Pulmonary artery endothelial cell (primary cell): Measurements from ENCODE around the gene NAT16. TPM values are rescaled to one million over a fixed set of nuclear protein-coding genes. Genes with fewer than 3 reads are reported as not detected.
"Not testable (repeated sequence)": the region's sequence is repeated elsewhere in the genome, so short reads cannot be mapped to it uniquely, and the experiment has no call there.

ENCODE experiments used
- DNase-seq: peaks from one replicate; pipeline ENCODE4 v3.0.0-alpha.2; 2011; ENCODE audit warnings: low read depth, low spot score
- total RNA-seq: library from RNA; depleted of rRNA; stranded (reverse); fragments of >200 nt; gene quantifications from 2 replicates; pipeline ENCODE4 v1.2.3, GENCODE V29; 2014

The NAT16 gene
- total RNA-seq, 1 donor from 2014 or later: not detected

- no peak for DNase-seq
Measured at GRCh38 chr7:101202603-101202918, 22.5 kb upstream of the NAT16 start.

GRCh38 chr7:101201695-101202602 lies 21.9 kb upstream of the NAT16 start:
- no peak for DNase-seq

GRCh38 chr7:101200862-101201599 lies 20.9 kb upstream of the NAT16 start, which contains the start of gene MOGAT3:
Gene MOGAT3, minus strand, starts transcription at chr7:101201036. Its CDS starts 182 bp downstream, at chr7:101200854.
- DNase-seq: no peak

GRCh38 chr7:101200504-101200861 lies 20.4 kb upstream of the NAT16 start:
- no peak for DNase-seq

- not testable (repeated sequence) for DNase-seq
Measured at GRCh38 chr7:101199522-101199921, 19.4 kb upstream of the NAT16 start.

- no peak for DNase-seq
Measured at GRCh38 chr7:101198476-101198875, 18.4 kb upstream of the NAT16 start.

- no peak for DNase-seq
Measured at GRCh38 chr7:101197991-101198390, 17.9 kb upstream of the NAT16 start.

- no peak for DNase-seq
Measured at GRCh38 chr7:101195884-101196283, 15.8 kb upstream of the NAT16 start.

- DNase-seq: no peak
Measured at GRCh38 chr7:101189109-101189508, 9.0 kb upstream of the NAT16 start.

- DNase-seq: no peak
Measured at GRCh38 chr7:101186844-101187428, 6.8 kb upstream of the NAT16 start.

- DNase-seq: no peak
Measured at GRCh38 chr7:101186194-101186593, 6.1 kb upstream of the NAT16 start.

GRCh38 chr7:101185258-101185839 lies 5.3 kb upstream of the NAT16 start:
- no peak for DNase-seq

GRCh38 chr7:101179713-101180112 lies 380 bp downstream of the NAT16 start:
- no peak for DNase-seq

GRCh38 chr7:101179117-101179516 lies 976 bp downstream of the NAT16 start:
- no peak for DNase-seq

GRCh38 chr7:101177644-101178043 lies 2.4 kb downstream of the NAT16 start:
- DNase-seq: no peak

GRCh38 chr7:101175664-101176063 lies 4.4 kb downstream of the NAT16 start:
- DNase-seq: no peak

GRCh38 chr7:101174322-101174854 lies 5.7 kb downstream of the NAT16 start:
- no peak for DNase-seq

GRCh38 chr7:101173752-101174244 lies 6.3 kb downstream of the NAT16 start:
- no peak for DNase-seq

- no peak for DNase-seq
Measured at GRCh38 chr7:101172854-101173751, 7.0 kb downstream of the NAT16 start.
